Endothelial cell (in vitro differentiated cells): ENCODE results near the gene VPS51. TPM values are rescaled to one million over a fixed set of nuclear protein-coding genes. Genes with fewer than 3 reads are reported as not detected.

ENCODE experiments used
- DNase-seq: peaks from one replicate; pipeline ENCODE4 v3.0.0; 2021; ENCODE audit warnings: low spot score
- H3K27ac Mint-ChIP-seq: one replicate; pipeline ENCODE4 v1.8.0; 2021; ENCODE audit warnings: mixed read lengths, inconsistent platforms; ENCODE audit not compliant: unreplicated experiment
- H3K27me3 Mint-ChIP-seq: one replicate; pipeline ENCODE4 v1.8.0; 2021; ENCODE audit warnings: mild to moderate bottlenecking, moderate library complexity, mixed read lengths, inconsistent platforms; ENCODE audit not compliant: unreplicated experiment
- H3K36me3 Mint-ChIP-seq: one replicate; pipeline ENCODE4 v1.8.0; 2021; ENCODE audit warnings: mild to moderate bottlenecking, low read depth, mixed read lengths, inconsistent platforms; ENCODE audit not compliant: unreplicated experiment
- H3K4me1 Mint-ChIP-seq: one replicate; pipeline ENCODE4 v1.8.0; 2021; ENCODE audit warnings: mild to moderate bottlenecking, mixed read lengths, inconsistent platforms; ENCODE audit not compliant: unreplicated experiment
- H3K4me3 Mint-ChIP-seq: one replicate; pipeline ENCODE4 v1.8.0; 2021; ENCODE audit warnings: mild to moderate bottlenecking, mixed read lengths, inconsistent platforms; ENCODE audit not compliant: unreplicated experiment
- H3K9me3 Mint-ChIP-seq: one replicate; pipeline ENCODE4 v1.8.0; 2021; ENCODE audit warnings: mixed read lengths, inconsistent platforms; ENCODE audit not compliant: unreplicated experiment
- total RNA-seq: library from RNA; stranded (reverse); fragmentation: NEBNext Ultra II Directional; extraction: Animal tissue kit (Norgen Biotek cat#: 25700); gene quantifications from one replicate; pipeline ENCODE4 v1.2.1, GENCODE V29; 2021; ENCODE audit not compliant: unreplicated experiment
- TF ChIP-seq, protein P1 (sequence below): fragments of 200-600 bp; sonication (generic); IDR thresholded peaks from one replicate; pipeline ENCODE4 v1.5.0; 2021; ENCODE audit warnings: antibody characterized with exemption; ENCODE audit not compliant: unreplicated experiment

VPS51 gene
- total RNA-seq, 1 donor from 2014 or later = 161 TPM

GRCh38 chr11:65128182-65129145 lies 32.5 kb downstream of the VPS51 start:
- H3K4me3 Mint-ChIP-seq = no peak overlapping the region
- TF ChIP-seq, protein P1, sequence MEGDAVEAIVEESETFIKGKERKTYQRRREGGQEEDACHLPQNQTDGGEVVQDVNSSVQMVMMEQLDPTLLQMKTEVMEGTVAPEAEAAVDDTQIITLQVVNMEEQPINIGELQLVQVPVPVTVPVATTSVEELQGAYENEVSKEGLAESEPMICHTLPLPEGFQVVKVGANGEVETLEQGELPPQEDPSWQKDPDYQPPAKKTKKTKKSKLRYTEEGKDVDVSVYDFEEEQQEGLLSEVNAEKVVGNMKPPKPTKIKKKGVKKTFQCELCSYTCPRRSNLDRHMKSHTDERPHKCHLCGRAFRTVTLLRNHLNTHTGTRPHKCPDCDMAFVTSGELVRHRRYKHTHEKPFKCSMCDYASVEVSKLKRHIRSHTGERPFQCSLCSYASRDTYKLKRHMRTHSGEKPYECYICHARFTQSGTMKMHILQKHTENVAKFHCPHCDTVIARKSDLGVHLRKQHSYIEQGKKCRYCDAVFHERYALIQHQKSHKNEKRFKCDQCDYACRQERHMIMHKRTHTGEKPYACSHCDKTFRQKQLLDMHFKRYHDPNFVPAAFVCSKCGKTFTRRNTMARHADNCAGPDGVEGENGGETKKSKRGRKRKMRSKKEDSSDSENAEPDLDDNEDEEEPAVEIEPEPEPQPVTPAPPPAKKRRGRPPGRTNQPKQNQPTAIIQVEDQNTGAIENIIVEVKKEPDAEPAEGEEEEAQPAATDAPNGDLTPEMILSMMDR = no peak
- peaks cover 23% of the 10 kb centered on the region for H3K36me3 Mint-ChIP-seq
- no peak for DNase-seq
- H3K9me3 Mint-ChIP-seq = no peaks in the 10 kb centered on the region
- H3K4me1 Mint-ChIP-seq = peaks cover 10% of the 10 kb centered on the region
- H3K27ac Mint-ChIP-seq = no peak overlapping the region
- peaks cover 6% of the 10 kb centered on the region for H3K27me3 Mint-ChIP-seq

- Mint-ChIP-seq H3K4me3 (no peak overlapping the region), H3K4me1 (peaks cover 20% of the 10 kb centered on the region), H3K36me3 (peaks cover 26% of the 10 kb centered on the region), H3K9me3 (no peaks in the 10 kb centered on the region), H3K27ac (no peak overlapping the region), H3K27me3 (peaks cover 15% of the 10 kb centered on the region)
- DNase-seq = no peak
- TF ChIP-seq, protein P1 = no peak
Measured at GRCh38 chr11:65129649-65130441, 33.8 kb downstream of the VPS51 start.

GRCh38 chr11:65130631-65131416 lies 34.8 kb downstream of the VPS51 start:
- TF ChIP-seq, protein P1 = no peak
- Mint-ChIP-seq H3K4me3 (peak overlapping the region; percentile 65), H3K36me3 (peaks cover 24% of the 10 kb centered on the region), H3K9me3 (no peaks in the 10 kb centered on the region), H3K4me1 (peaks cover 21% of the 10 kb centered on the region), H3K27ac (peak overlapping the region; percentile 32), H3K27me3 (peaks cover 15% of the 10 kb centered on the region)
- DNase-seq = no peak

- H3K27ac Mint-ChIP-seq = peak overlapping the region; percentile 32
- peak overlapping the region; percentile 65 for H3K4me3 Mint-ChIP-seq
- H3K36me3 Mint-ChIP-seq = peaks cover 25% of the 10 kb centered on the region
- peaks cover 27% of the 10 kb centered on the region for H3K4me1 Mint-ChIP-seq
- TF ChIP-seq, protein P1 = no peak
- no peak for DNase-seq
- H3K9me3 Mint-ChIP-seq = no peaks in the 10 kb centered on the region
- H3K27me3 Mint-ChIP-seq = peaks cover 21% of the 10 kb centered on the region
Measured at GRCh38 chr11:65131417-65131776, 35.4 kb downstream of the VPS51 start.
